ENCODE measurements around the gene RBPJ.
A peak's percentile ranks its signal among the peaks of the same experiment; 100 is the strongest.

The RBPJ gene

GRCh38 chr4:26420913-26421312, 100.1 kb downstream of the RBPJ start:
- DNase-seq (ENCODE audit: low read depth): no peak

GRCh38 chr4:26424153-26424552, 103.3 kb downstream of the RBPJ start:
- DNase-seq (ENCODE audit: low read depth): no peak

- DNase-seq (ENCODE audit: low read depth): no peak
Observed at GRCh38 chr4:26424838-26425237, 104.0 kb downstream of the RBPJ start.

GRCh38 chr4:26425953-26426352, 105.1 kb downstream of the RBPJ start:
- DNase-seq (ENCODE audit: low read depth): no peak

- DNase-seq (ENCODE audit: low read depth): no peak
Observed at GRCh38 chr4:26426892-26427291, 106.1 kb downstream of the RBPJ start.

GRCh38 chr4:26429910-26430309, 109.1 kb downstream of the RBPJ start:
- no peak for DNase-seq (ENCODE audit: low read depth)

- no peak for DNase-seq (ENCODE audit: low read depth)
Observed at GRCh38 chr4:26431461-26432180, 110.8 kb downstream of the RBPJ start.

GRCh38 chr4:26432419-26432818, 111.6 kb downstream of the RBPJ start:
- DNase-seq (ENCODE audit: low read depth): no peak

GRCh38 chr4:26433556-26433955, 112.7 kb downstream of the RBPJ start:
- no peak for DNase-seq (ENCODE audit: low read depth)

DNA sequence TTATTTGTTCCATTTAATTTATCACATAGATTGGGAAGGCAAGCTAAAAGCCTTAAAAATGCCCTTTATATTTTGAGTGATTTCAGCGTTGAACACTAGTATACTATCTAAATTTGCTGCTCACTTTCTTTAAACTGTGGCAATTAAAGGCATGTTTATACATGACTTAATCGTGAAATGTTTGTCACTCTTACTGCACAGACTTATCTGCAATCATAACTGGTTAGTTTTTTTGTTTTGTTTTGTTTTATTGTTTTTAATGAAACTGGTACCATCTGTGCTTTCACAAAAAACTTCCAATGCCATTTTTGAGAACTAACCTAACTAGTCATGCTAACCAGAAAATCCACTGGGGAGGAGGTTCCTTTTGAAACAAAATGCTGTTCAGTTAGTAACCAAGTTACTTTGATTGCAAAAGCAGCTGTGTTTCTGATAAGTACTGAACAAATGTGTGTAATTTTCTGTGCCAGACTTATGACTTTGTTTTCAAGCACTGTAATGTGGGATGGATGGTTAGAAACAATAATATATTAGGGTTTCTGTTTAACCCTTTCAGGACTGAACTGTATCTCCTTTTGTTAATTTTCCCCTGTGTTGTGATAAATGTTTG, 113.3 kb downstream of the RBPJ start:
- no peak for DNase-seq (ENCODE audit: low read depth)

DNA sequence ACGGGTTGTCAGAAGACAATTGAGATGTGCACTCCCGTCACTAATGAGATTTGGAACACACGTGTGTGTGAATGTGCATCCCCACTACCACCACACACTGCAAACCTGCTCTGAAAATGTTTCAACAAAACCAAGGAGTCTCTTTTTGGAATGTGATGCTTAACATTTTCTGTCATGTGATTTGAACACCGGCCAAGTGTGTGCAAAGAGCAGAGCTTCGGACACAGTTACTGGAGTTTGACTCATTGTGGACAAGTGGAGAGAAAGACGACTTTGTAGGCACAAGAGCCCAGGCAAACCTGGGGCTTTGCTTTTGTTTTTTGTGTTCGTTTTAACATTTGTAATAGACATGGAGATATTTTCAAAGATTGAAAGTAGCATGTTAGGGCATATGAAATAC, 120.3 kb downstream of the RBPJ start:
- DNase-seq (ENCODE audit: low read depth): no peak

GRCh38 chr4:26441771-26442170, 121.0 kb downstream of the RBPJ start:
- DNase-seq (ENCODE audit: low read depth): no peak

GRCh38 chr4:26447378-26447777, 126.6 kb downstream of the RBPJ start:
- no peak for DNase-seq (ENCODE audit: low read depth)

- DNase-seq (ENCODE audit: low read depth): no peak
Observed at GRCh38 chr4:26450418-26450817, 129.6 kb downstream of the RBPJ start.

GRCh38 chr4:26451597-26451996, 130.8 kb downstream of the RBPJ start:
- no peak for DNase-seq (ENCODE audit: low read depth)

DNA sequence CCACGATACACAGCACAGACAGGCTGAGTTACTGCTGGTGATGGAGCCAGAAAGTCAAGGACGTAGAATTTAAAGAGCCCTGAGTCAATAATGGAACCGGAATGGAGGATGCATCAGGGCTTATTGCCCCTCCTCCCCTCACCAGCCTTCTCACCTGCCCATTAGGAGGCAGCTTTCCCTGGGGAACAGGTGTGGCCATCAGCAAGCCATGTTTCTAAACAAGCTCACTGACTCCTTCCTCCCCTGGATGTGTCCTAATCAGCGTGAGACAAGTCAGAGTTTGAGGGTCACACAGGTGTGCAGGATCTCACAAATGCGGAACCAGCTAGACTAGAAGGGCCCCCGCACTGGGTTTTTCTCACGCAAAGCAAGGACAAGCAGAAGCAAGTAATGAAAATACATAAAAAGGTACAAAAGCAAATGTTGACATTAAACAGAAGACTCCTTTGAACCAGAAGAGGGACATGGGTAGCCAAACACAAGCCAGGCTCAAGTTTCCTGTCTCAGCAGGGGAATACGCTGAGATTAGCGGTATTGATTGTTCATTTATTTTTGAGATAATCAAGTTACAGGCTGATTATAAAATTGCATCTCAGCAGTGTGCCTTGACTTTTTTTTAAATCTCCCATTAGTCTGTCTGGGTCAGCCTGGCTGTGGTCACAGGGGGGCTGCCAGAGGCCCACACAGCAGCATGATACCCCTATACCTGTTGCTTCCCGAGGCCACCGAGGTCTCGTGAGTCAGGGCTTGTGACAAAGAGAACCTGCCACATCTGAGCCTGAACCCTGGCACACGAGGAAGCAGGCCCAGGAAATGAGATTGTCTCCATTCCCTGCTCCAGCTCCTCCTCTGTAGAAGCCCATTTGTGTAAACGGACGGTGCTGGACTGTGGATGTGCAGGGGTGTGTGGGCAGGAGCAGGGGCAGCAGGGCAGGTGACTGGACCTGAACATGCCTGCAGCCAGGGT, 132.0 kb downstream of the RBPJ start:
- no peak for DNase-seq (ENCODE audit: low read depth)

GRCh38 chr4:26454961-26455360, 134.1 kb downstream of the RBPJ start:
- DNase-seq (ENCODE audit: low read depth): no peak

DNA sequence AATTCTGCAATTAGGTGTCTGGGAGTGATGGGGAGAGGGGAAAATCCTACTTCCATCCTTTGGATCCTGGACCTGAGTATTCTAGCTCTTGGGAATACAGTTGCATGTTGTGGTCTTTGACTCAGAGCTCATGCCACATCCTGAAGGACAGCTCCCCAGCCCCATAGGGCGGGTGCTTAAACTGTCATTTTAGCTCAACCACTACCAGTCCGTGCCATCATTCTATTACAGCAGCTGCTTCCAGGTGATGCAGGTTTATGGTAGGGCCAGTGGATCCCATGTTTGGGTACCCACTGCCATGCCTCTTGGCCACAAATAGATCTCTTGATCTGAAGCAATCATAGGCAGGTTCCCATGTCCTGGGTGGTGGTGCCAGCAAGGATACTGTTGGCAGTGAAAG, 134.8 kb downstream of the RBPJ start:
- no peak for DNase-seq (ENCODE audit: low read depth)

- DNase-seq (ENCODE audit: low read depth): no peak
Observed at GRCh38 chr4:26457412-26457811, 136.6 kb downstream of the RBPJ start.

- peak; percentile 55 for DNase-seq (ENCODE audit: low read depth)
Observed at GRCh38 chr4:26458157-26458561, 137.3 kb downstream of the RBPJ start.

DNA sequence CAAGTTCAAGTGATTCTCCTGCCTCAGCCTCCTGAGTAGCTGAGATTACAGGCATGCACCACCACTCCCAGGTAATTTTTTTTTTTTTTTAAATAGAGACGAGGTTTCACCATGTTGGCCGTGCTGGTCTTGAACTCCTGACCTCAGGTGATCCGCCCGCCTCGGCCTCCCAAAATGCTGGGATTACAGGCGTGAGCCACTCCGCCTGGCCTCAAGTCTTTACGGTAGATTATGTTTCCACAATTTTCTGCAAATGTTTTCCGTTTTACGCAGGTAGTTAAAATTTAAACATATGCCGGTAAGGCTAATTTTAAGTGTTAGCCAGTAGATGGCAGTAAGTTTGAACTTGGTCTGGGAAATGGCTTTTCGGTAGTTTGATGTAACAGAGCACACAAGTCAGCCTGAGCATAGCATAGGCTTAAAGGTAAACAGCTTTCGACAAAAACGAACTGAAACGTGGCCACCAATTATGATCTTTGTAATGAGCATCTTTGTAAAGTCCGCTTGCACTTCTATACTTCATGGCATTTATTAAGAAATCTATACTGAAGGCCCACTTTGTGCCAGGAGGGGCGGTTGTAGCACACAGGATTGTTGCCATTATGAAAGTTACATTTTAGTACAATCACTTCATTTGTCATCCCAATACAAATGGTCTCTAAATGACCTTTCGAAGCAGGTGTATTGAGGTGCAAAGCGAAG, 138.4 kb downstream of the RBPJ start:
- peak; percentile 56 for DNase-seq (ENCODE audit: low read depth)

All from non-pigmented ciliary epithelial cell (primary cell).